HepG2 (cell line): ENCODE measurements around the gene MTSS2.

Experiments used
- ARNTL ChIP-seq: sonication (generic); formaldehyde crosslinking; IDR thresholded peaks from 2 replicates; pipeline ENCODE4 v1.4.0; 2020; ENCODE audit warnings: mild to moderate bottlenecking, missing genetic modification reagents
- CBX5 ChIP-seq: sonication (generic); formaldehyde crosslinking; IDR thresholded peaks from 2 replicates; pipeline ENCODE4 v1.4.0; 2020; ENCODE audit warnings: missing genetic modification reagents, borderline replicate concordance
- CTCF ChIP-seq: sonication (generic); formaldehyde crosslinking; IDR thresholded peaks from 2 replicates; pipeline ENCODE4 v1.5.0; 2020; ENCODE audit warnings: mild to moderate bottlenecking, missing genetic modification reagents, moderate library complexity
- EP300 ChIP-seq, 3 experiments: sonication (generic) in 1 of 3; formaldehyde crosslinking in 1 of 3; IDR thresholded peaks; 2 replicates each; pipeline versions ENCODE4 v1.5.1 to v1.6.1; 2011 to 2020; ENCODE audit warnings: low read depth in 2 of 3, low read length in 2 of 3, borderline replicate concordance in 1 of 3, improper control_type of control experiment in 1 of 3, mild to moderate bottlenecking in 1 of 3, missing genetic modification reagents in 1 of 3, moderate library complexity in 1 of 3
- GATAD2A ChIP-seq: IDR thresholded peaks from 2 replicates; pipeline ENCODE4 v1.6.1; 2016
- POLR2A ChIP-seq, 2 experiments: IDR thresholded peaks; 2 replicates each; pipeline ENCODE4 v1.6.1; 2011; ENCODE audit warnings: low read depth in 2 of 2, low read length in 2 of 2, mild to moderate bottlenecking in 1 of 2, moderate library complexity in 1 of 2; ENCODE audit not compliant: insufficient read depth in 1 of 2
- POLR2AphosphoS5 ChIP-seq: IDR thresholded peaks from 2 replicates; pipeline ENCODE4 v1.6.1; 2012; ENCODE audit warnings: low read depth, low read length
- RXRA ChIP-seq: sonication (generic); formaldehyde crosslinking; IDR thresholded peaks from 2 replicates; pipeline ENCODE4 v1.5.1; 2020; ENCODE audit warnings: missing genetic modification reagents
- SMAD3 ChIP-seq: sonication (generic); formaldehyde crosslinking; IDR thresholded peaks from 2 replicates; pipeline ENCODE4 v1.4.0; 2020; ENCODE audit warnings: missing genetic modification reagents
- TCF12 ChIP-seq, 2 experiments: fragments of 450-650 bp in 1 of 2; sonication (generic) in 1 of 2; formaldehyde crosslinking in 1 of 2; IDR thresholded peaks; 2 replicates each; pipeline versions ENCODE4 v1.6.1 to v1.8.0; 2017 to 2022; ENCODE audit warnings: antibody characterized with exemption in 1 of 2, mild to moderate bottlenecking in 1 of 2, missing genetic modification reagents in 1 of 2, moderate library complexity in 1 of 2
- ZBTB4 ChIP-seq: sonication (generic); formaldehyde crosslinking; IDR thresholded peaks from 2 replicates; pipeline ENCODE4 v1.4.0; 2020; ENCODE audit warnings: missing genetic modification reagents, mild to moderate bottlenecking, borderline replicate concordance
- ZBTB49 ChIP-seq: sonication (generic); formaldehyde crosslinking; IDR thresholded peaks from 2 replicates; pipeline ENCODE4 v1.4.0; 2020; ENCODE audit warnings: missing genetic modification reagents, borderline replicate concordance
- TF ChIP-seq, protein P1 (sequence below): IDR thresholded peaks from 2 replicates; pipeline ENCODE4 v1.4.0; 2020; ENCODE audit warnings: mild to moderate bottlenecking, missing genetic modification reagents

GRCh38 chr16:70701596-70701995 lies 15.7 kb upstream of the MTSS2 start:
- TF ChIP-seq CBX5 (CRISPR knock-in tag) (no peak), ZBTB49 (no peak), ZBTB4 (CRISPR knock-in tag) (no peak), ARNTL (CRISPR knock-in tag) (no peak), CTCF (CRISPR knock-in tag) (no peak), RXRA (no peak), GATAD2A (CRISPR knock-in tag) (no peak), SMAD3 (CRISPR knock-in tag) (no peak), TCF12 (IDR thresholded peaks at IDR 0.05) (no peak), TCF12 (CRISPR knock-in tag; IDR thresholded peaks at IDR 0.05) (no peak), POLR2AphosphoS5 (no peak), EP300 (IDR thresholded peaks at IDR 0.05; ENCODE audit: low read depth in 2 of 2, low read length in 2 of 2) (no peak), EP300 (CRISPR knock-in tag; IDR thresholded peaks at IDR 0.05; ENCODE audit: borderline replicate concordance) (no peak), POLR2A (IDR thresholded peaks at IDR 0.05; ENCODE audit: insufficient read depth in 1 of 2, low read depth in 2 of 2, low read length in 2 of 2) (no peak)
- TF ChIP-seq, protein P1, sequence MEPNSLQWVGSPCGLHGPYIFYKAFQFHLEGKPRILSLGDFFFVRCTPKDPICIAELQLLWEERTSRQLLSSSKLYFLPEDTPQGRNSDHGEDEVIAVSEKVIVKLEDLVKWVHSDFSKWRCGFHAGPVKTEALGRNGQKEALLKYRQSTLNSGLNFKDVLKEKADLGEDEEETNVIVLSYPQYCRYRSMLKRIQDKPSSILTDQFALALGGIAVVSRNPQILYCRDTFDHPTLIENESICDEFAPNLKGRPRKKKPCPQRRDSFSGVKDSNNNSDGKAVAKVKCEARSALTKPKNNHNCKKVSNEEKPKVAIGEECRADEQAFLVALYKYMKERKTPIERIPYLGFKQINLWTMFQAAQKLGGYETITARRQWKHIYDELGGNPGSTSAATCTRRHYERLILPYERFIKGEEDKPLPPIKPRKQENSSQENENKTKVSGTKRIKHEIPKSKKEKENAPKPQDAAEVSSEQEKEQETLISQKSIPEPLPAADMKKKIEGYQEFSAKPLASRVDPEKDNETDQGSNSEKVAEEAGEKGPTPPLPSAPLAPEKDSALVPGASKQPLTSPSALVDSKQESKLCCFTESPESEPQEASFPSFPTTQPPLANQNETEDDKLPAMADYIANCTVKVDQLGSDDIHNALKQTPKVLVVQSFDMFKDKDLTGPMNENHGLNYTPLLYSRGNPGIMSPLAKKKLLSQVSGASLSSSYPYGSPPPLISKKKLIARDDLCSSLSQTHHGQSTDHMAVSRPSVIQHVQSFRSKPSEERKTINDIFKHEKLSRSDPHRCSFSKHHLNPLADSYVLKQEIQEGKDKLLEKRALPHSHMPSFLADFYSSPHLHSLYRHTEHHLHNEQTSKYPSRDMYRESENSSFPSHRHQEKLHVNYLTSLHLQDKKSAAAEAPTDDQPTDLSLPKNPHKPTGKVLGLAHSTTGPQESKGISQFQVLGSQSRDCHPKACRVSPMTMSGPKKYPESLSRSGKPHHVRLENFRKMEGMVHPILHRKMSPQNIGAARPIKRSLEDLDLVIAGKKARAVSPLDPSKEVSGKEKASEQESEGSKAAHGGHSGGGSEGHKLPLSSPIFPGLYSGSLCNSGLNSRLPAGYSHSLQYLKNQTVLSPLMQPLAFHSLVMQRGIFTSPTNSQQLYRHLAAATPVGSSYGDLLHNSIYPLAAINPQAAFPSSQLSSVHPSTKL (CRISPR knock-in tag) = no peak
